D721Med (cell line): ENCODE measurements around the gene KAT8.

Experiments
- DNase-seq: peaks from one replicate; pipeline ENCODE4 v3.0.0; 2011; ENCODE audit warnings: low spot score; ENCODE audit not compliant: insufficient read length
- FAIRE-seq: peaks from 2 replicates; lab custom pipeline; 2011; peaks lifted over from hg19 to GRCh38; lab: Jason Lieb, UNC
- TF ChIP-seq, protein P1 (sequence below): IDR thresholded peaks from 2 replicates; pipeline ENCODE4 v1.5.1; 2012; ENCODE audit warnings: mild to moderate bottlenecking, control low read depth; ENCODE audit not compliant: insufficient read depth; ENCODE audit errors: missing control alignments

KAT8 gene

DNA sequence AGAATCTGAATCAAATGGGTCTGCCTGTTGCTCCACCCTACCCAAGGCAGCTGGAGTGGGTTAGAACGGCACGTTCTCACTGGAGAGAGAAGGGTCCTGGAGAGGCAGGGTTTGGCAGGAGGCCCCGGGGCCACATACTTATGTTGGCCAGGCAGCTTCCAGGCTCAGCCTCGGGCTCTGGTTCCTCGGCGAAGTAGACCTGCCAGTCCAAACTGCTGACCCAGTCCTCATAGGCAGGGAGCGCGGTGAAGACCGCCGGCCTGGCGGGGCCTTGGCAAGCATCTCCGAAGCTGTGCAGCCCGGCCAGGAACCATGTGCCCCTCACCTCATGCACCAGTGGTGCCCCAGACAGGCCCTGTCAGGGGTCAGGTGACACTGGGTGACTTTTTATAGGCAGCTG lies 33.5 kb upstream of the KAT8 start:
- TF ChIP-seq, protein P1, sequence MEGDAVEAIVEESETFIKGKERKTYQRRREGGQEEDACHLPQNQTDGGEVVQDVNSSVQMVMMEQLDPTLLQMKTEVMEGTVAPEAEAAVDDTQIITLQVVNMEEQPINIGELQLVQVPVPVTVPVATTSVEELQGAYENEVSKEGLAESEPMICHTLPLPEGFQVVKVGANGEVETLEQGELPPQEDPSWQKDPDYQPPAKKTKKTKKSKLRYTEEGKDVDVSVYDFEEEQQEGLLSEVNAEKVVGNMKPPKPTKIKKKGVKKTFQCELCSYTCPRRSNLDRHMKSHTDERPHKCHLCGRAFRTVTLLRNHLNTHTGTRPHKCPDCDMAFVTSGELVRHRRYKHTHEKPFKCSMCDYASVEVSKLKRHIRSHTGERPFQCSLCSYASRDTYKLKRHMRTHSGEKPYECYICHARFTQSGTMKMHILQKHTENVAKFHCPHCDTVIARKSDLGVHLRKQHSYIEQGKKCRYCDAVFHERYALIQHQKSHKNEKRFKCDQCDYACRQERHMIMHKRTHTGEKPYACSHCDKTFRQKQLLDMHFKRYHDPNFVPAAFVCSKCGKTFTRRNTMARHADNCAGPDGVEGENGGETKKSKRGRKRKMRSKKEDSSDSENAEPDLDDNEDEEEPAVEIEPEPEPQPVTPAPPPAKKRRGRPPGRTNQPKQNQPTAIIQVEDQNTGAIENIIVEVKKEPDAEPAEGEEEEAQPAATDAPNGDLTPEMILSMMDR = no peak
- FAIRE-seq (no peak), DNase-seq (no peak)

DNA sequence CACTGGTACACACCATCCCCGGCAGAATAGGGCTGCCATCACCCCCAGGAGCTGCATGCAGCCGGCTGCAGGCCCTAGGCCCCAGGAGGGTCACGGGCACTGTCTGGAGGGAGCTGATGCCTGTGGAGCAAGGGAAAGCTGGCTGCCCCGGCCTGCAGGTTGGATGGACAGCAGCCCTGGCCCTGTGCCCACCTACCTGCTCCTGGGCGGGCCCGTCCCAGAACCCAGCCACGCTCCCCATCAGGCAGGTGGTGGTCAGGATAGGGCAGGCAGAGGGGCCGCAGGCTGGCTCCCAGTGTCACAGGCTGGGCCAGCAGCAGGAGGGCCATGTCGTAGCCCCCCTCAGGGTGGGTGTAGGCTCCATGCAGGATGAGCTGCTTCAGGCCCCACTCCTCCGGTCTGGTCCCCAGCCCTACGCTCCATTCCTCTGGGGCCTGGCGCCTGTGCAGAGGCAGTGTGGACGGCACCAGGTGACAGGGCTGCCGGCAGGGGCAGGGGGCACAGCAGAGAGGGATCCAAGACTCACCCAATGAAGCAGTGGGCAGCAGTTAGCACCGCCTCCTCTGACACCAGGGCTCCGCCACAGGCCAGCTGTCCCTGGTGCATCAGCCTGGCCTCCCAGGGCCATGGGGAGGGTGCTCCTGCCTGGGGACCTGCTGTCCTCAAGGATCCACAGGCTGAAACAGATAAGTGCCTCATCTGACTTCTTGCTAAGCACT lies 32.7 kb upstream of the KAT8 start:
- FAIRE-seq (no peak), DNase-seq (no peak)
- TF ChIP-seq, protein P1 = no peak

DNA sequence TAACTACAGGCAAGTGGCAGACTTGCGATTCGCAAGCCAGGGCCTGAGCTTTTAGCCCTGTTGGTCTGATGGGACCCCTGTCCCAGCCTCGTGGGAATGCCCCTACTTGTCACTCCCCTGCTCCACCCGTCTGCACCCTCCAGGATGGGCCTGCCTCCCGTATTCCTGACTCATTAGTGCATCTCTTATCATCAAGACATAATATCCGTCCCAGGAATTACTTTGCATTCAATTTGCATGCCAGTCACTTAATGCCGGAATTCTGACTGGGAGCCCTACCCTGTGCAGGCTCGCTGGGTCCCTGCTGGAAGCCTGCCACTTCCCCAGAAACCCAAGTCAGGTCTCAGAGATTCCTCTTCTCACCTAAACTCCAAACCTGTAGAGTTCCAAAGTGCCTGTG lies 32.1 kb upstream of the KAT8 start:
- DNase-seq = no peak
- no peak for FAIRE-seq
- TF ChIP-seq, protein P1 = no peak

GRCh38 chr16:31085873-31086628 lies 31.4 kb upstream of the KAT8 start:
- TF ChIP-seq, protein P1 = no peak

GRCh38 chr16:31086629-31086906 lies 30.9 kb upstream of the KAT8 start:
- DNase-seq (no peak), FAIRE-seq (no peak)
- TF ChIP-seq, protein P1 = no peak

More at GRCh38 chr16:31085873-31086628, 31.4 kb upstream of the KAT8 start:
- FAIRE-seq (no peak), DNase-seq (no peak)

- FAIRE-seq (no peak), DNase-seq (no peak)
- TF ChIP-seq, protein P1 = no peak
These were observed 30.0 kb upstream of the KAT8 start for GRCh38 chr16:31087481-31087880.

- FAIRE-seq (no peak), DNase-seq (peak; percentile 79)
- TF ChIP-seq, protein P1 = no peak
These were observed 29.5 kb upstream of the KAT8 start for GRCh38 chr16:31087971-31088370.
